Smooth muscle cell (in vitro differentiated cells): Measurements from ENCODE around the gene THADA. TPM values are rescaled to one million over a fixed set of nuclear protein-coding genes. Genes with fewer than 3 reads are reported as not detected.

Source experiments
- DNase-seq: peaks from one replicate; lab custom pipeline; 2025; ENCODE audit not compliant: unreplicated experiment; lab: John Stamatoyannopoulos, UW
- H2AFZ ChIP-seq: fragments of 200-600 bp; sonication (generic); 2 replicates; pipeline ENCODE4 v1.6.0; 2016; ENCODE audit warnings: antibody characterized with exemption, low read depth, mild to moderate bottlenecking
- H3F3A ChIP-seq: fragments of 200-600 bp; sonication (generic); 2 replicates; pipeline ENCODE4 v1.6.0; 2017; ENCODE audit warnings: antibody characterized with exemption, low read depth
- H3K27ac ChIP-seq: fragments of 200-600 bp; sonication (generic); 2 replicates; pipeline ENCODE4 v1.5.1; 2016; ENCODE audit warnings: low read depth, mild to moderate bottlenecking
- H3K27me3 ChIP-seq: fragments of 200-600 bp; sonication (generic); 2 replicates; pipeline ENCODE4 v1.6.1; 2016; ENCODE audit warnings: low read depth, mild to moderate bottlenecking
- H3K36me3 ChIP-seq: fragments of 200-600 bp; sonication (generic); 2 replicates; pipeline ENCODE4 v1.5.1; 2016; ENCODE audit warnings: low read depth
- H3K4me1 ChIP-seq: fragments of 200-600 bp; sonication (generic); 2 replicates; pipeline ENCODE4 v1.5.1; 2016; ENCODE audit warnings: low read depth
- H3K4me2 ChIP-seq: fragments of 200-600 bp; sonication (generic); 2 replicates; pipeline ENCODE4 v1.6.0; 2016; ENCODE audit warnings: mild to moderate bottlenecking
- H3K4me3 ChIP-seq: fragments of 200-600 bp; sonication (generic); 2 replicates; pipeline ENCODE4 v1.5.1; 2016; ENCODE audit warnings: mild to moderate bottlenecking
- H3K79me2 ChIP-seq: fragments of 200-600 bp; sonication (generic); 2 replicates; pipeline ENCODE4 v1.6.0; 2016; ENCODE audit warnings: low read depth, mild to moderate bottlenecking
- H3K9ac ChIP-seq: fragments of 200-600 bp; sonication (generic); 2 replicates; pipeline ENCODE4 v1.6.0; 2016; ENCODE audit warnings: low read depth
- H3K9me3 ChIP-seq: fragments of 200-600 bp; sonication (generic); replicated peaks from 2 replicates; pipeline ENCODE4 v1.5.1; 2016; ENCODE audit warnings: low read depth
- H4K20me1 ChIP-seq: fragments of 200-600 bp; sonication (generic); 2 replicates; pipeline ENCODE4 v1.6.0; 2016; ENCODE audit warnings: low read depth
- CTCF ChIP-seq: fragments of 200-600 bp; sonication (generic); IDR thresholded peaks from 2 replicates; pipeline ENCODE4 v1.5.1; 2017; ENCODE audit warnings: borderline replicate concordance, mild to moderate bottlenecking, antibody characterized with exemption; ENCODE audit not compliant: insufficient read depth, poor library complexity, severe bottlenecking
- WGBS: methylation state at CpG from one replicate; pipeline ENCODE4 v1.1.7; 2016; ENCODE audit warnings: low lambda C conversion rate; 5-methylcytosine and 5-hydroxymethylcytosine counted together
- polyA plus RNA-seq: library from polyadenylated mRNA; unstranded; fragments of >200 nt; fragmentation: Nextera tagmentation; extraction: Ambion mirVana; gene quantifications from 2 replicates; pipeline ENCODE4 v1.2.1, GENCODE V29; 2016
- total RNA-seq: library from RNA; depleted of rRNA; stranded (reverse); fragments of >200 nt; gene quantifications from 2 replicates; pipeline ENCODE4 v1.2.3, GENCODE V29; 2014

THADA gene
- total and polyA plus RNA-seq, 2 experiments from 2014 or later, result 11.3 to 20.9 TPM

DNA sequence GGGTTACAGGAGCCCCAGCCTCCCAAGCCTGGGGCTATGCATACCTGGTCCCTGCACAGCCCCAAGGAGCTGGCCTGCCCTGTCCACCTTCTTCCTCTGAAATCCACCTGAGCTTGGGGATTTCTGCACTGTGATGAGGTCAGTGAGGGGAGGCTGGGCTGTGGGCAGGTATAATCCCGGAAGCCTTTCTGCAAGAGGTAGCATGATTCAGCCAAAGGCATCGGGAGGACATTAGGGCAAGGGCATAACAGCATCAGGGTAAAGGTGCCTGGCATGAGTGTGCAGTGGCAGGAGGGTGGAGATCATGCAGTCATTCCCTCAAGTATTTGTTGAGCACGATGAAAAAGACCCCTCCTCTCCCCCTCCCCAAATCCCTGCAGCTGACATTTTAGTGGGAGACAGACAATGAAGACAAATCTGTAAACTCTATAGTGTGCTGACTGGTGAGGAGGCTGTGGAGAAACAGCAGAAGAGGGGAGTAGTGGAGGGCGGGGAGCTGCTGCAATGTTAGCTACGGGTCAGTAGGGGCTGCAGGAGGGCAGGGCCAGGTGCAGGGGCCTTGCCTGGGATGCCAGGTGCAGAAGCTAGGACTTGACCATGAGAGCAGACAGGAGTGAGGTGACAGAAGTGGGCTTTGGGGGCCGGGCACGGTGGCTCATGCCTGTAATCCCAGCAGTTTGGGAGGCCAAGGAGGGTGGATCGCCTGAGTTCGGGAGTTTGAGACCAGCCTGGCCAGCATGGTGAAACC is 388.1 kb downstream of the THADA start:
- Histone ChIP-seq H4K20me1 (no peaks in the 10 kb centered on the region), H3K36me3 (no peaks in the 10 kb centered on the region), H3K9ac (no peak overlapping the region), H3K27ac (no peak overlapping the region), H3F3A (no peaks in the 10 kb centered on the region), H3K27me3 (no peaks in the 10 kb centered on the region), H2AFZ (no peak overlapping the region), H3K79me2 (no peaks in the 10 kb centered on the region), H3K9me3 (no peaks in the 10 kb centered on the region), H3K4me1 (no peaks in the 10 kb centered on the region), H3K4me3 (no peak overlapping the region), H3K4me2 (no peak overlapping the region)
- TF ChIP-seq CTCF, result no peak
- WGBS, result 86% methylated on average over 9 of the region's 9 CpGs
- DNase-seq, result no peak

GRCh38 chr2:43206602-43207001 is 389.2 kb downstream of the THADA start:
- no peak overlapping the region for H3K9ac ChIP-seq
- no peak overlapping the region for H2AFZ ChIP-seq
- H3K4me2 ChIP-seq, result no peak overlapping the region
- no peaks in the 10 kb centered on the region for H3K27me3 ChIP-seq
- no peaks in the 10 kb centered on the region for H3K36me3 ChIP-seq
- no peak overlapping the region for H3K27ac ChIP-seq
- no peaks in the 10 kb centered on the region for H4K20me1 ChIP-seq
- no peak for DNase-seq
- no peak overlapping the region for H3K4me3 ChIP-seq
- 71% methylated on average over 7 of the region's 7 CpGs for WGBS
- H3K79me2 ChIP-seq, result no peaks in the 10 kb centered on the region
- no peaks in the 10 kb centered on the region for H3K4me1 ChIP-seq
- H3F3A ChIP-seq, result no peaks in the 10 kb centered on the region
- H3K9me3 ChIP-seq, result no peaks in the 10 kb centered on the region
- no peak for TF ChIP-seq CTCF

DNA sequence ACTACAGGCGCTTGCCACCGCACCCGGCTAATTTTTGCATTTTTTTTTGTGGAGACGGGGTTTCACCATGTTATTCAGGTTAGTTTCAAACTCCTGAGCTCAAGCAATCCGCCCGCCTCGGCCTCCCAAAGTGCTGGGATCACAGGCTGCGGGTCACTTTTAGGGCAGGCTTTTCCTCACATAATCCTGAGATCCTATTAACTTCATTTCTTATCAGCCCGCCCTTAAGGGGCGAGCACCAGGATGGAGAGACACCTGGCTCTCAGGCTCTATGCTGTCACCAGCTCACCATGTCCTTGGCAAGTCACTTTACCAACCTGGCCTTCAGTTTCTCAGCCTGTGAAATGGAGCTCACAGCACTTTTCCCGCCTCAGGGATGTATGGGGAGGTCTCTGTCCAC is 392.5 kb downstream of the THADA start:
- Histone ChIP-seq H3K27me3 (no peaks in the 10 kb centered on the region), H3F3A (no peaks in the 10 kb centered on the region), H3K4me2 (no peak overlapping the region), H3K36me3 (no peaks in the 10 kb centered on the region), H4K20me1 (no peaks in the 10 kb centered on the region), H3K9ac (no peak overlapping the region), H3K27ac (no peak overlapping the region), H3K4me3 (no peak overlapping the region), H3K9me3 (no peaks in the 10 kb centered on the region), H3K4me1 (no peaks in the 10 kb centered on the region), H3K79me2 (no peaks in the 10 kb centered on the region), H2AFZ (no peak overlapping the region)
- DNase-seq, result no peak
- no peak for TF ChIP-seq CTCF
- WGBS, result 98% methylated on average over 11 of the region's 11 CpGs

GRCh38 chr2:43202289-43202688 is 393.5 kb downstream of the THADA start:
- Histone ChIP-seq H3K4me2 (no peak overlapping the region), H3K9ac (no peak overlapping the region), H3K27ac (no peak overlapping the region), H3K27me3 (no peaks in the 10 kb centered on the region), H3K4me3 (no peak overlapping the region), H4K20me1 (no peaks in the 10 kb centered on the region), H3K36me3 (no peaks in the 10 kb centered on the region), H3K4me1 (no peaks in the 10 kb centered on the region), H3F3A (no peaks in the 10 kb centered on the region), H3K79me2 (no peaks in the 10 kb centered on the region), H3K9me3 (no peaks in the 10 kb centered on the region), H2AFZ (no peak overlapping the region)
- DNase-seq, result no peak
- no peak for TF ChIP-seq CTCF
- 77% methylated on average over 2 of the region's 2 CpGs for WGBS
